Non-pigmented ciliary epithelial cell (primary cell): ENCODE measurements around the gene SAC3D1.
A peak's percentile ranks its signal among the peaks of the same experiment; 100 is the strongest.

Source experiments
- DNase-seq: peaks from one replicate; pipeline ENCODE4 v3.0.0-alpha.2; 2010; ENCODE audit warnings: low read depth

Gene SAC3D1

DNA sequence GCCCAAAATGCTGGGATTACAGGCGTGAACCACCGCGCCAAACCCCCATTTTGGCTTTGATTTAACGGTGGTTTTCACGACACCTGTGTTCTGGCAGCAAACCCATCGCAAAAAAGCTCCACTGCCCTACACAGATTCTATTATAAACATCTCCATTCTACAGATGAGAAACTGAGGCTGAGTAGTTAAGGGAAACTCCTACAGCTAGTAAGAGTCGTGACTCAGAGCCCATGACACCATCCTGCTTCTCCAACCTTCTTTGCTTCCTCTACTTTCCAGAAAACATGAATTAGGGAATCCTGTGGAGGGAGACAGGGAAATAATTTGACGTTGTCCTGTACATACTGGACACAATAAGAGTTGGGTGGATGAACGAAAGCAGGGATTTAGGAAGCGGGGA is 14.2 kb upstream of the SAC3D1 start:
- DNase-seq = no peak

DNA sequence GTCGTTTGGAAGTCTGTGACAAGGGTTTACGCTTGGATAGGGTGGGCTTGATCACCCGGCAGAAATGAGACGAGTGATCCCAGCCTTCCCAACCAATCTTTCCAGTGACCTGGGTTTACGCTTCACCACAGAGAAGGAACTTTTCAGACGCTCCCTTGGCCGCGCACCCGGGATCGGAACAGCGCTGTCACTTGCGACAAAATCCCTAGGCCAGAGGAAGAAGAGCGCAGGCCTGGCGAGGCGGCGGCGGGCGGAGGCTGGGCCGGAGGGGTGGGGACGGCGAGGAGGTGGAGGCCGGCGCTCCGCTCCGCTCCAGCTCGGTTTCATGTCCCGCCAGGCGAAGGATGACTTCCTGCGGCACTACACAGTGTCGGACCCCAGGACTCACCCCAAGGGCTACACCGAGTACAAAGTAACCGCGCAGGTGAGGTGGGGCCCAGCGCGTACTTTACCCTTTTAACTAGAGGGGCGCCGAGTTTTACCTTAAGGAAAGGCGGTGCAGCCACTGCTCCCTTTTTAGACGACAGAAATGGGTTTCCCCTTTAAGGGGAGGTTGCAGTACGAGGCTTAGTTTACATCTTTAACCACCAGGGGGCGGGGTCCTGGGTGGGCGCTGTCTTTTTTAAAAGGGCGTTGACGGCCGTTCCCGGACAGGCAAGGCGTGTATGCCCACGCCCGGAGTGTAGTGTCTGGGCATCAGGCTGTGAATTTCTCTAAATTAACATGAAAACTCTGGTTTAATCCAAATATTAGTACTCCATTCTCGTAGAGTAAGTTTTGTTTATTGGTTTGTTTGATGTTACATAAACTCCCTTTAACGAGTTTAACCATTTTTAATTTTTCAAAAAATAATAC is 13.6 kb upstream of the SAC3D1 start, which contains the start of gene SNX15:
Gene SNX15, plus strand, starts transcription at position 227 of the 855 bp plus-strand sequence. Its CDS starts 99 bp downstream, at position 326.
- DNase-seq = peak; percentile 76

DNA sequence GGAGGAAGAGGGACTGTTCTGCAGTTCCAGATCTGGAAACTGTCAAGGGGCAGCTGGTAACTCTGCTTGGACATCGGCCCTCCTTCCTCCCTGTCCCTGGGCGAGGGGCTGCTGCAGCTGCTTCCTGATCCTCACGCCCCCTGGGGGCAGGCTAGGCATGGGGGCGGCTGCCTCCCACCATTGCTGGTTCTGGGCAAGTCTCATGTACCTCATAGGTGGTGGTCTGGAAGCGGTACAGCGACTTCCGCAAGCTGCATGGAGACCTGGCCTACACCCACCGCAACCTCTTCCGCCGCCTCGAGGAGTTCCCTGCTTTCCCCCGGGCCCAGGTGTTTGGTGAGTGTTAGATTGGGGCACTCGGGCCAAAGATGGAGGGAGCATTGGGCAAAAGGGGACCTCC is 8.8 kb upstream of the SAC3D1 start:
- no peak for DNase-seq

DNA sequence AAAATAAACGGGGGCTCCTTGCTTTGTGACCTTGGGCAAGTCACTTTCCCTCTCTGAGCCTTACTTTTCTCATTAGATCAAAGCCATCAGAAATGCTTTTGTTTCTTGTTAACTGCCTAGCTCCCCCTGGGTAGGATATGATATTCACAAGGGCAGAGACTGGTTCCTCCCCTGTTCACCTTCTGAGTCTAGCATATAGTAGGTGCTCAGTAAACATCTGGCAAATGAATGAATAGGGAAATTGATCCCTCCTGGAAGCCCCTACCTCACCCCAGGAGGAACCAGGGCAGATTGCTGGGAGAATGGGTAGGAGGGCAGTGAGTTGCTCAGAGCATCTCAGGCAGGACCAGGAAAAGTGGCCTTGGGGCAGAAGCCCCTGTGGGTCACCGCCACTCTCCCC is 6.6 kb upstream of the SAC3D1 start:
- DNase-seq = no peak

DNA sequence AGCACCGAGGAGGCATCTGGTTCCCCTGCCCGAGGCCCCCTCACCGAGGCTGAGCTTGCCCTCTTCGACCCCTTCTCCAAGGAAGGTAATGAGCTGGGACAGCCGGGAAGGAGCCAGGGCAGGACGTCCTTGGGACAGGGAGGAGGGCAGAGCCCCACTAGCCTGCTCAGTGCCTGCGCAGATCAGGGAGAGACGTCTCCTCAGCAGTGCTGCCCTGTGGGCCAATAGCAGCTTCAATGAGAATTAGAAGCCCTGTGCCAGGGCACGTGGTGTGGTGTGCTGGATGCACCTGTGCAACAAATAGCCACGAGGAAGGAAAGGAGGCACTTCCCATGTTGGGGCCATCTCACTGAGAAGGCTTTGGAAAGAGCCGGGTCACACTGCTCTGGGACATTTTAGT is 5.4 kb upstream of the SAC3D1 start:
- no peak for DNase-seq

DNA sequence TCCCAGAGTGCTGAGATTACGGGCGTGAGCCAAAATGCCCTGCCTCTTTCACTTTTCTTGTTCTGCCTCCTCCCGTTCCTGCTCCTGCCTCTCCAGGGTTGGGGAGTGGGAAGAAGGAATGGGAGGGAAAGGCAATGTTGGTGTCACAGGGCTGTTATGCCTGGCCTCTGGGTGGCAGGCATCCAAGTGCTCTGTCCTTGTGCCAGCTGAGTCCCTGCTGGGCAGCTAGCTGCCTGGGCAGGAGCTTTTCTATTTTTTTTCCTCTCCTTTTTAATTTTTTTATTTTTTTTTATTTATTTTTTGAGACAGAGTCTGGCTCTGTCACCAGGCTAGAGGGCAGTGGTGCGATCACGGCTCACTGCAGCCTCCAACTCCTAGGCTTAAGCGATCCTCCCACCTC is 4.1 kb upstream of the SAC3D1 start:
- DNase-seq = no peak

DNA sequence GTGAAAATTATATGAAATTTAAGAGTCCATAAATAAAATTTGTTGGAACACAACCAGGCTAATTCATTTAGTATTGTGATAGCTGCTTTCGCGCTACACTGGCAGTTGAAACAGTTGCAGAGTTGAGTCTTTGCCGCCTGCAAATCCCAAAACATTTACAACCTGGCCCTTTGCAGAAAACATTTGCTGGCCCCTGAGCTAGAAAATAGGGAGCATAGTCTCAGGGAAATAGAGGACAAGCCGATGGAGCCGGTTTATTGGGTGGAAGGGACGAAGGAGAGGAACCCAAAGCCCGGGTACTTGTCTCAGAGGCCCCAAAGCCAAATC is 527 bp upstream of the SAC3D1 start:
- no peak for DNase-seq

DNA sequence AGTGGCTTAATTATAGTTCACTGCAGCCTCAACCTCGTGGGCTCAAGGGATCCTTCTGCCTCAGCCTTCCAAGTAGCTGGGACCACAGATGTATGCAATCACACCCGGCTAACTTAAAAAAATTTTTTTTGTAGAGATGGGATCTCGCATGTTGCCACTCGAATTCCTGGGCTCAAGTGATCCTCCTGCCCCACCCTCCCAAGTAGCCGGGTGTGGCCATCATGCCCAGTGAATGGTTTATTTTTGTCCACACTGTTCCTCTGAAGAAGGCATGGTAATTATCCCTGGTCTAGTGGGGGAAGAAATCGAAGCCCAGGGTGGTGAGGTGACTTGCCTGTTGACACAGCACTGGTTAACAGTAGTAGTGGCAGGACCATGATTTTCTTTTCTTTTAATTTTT is 1.9 kb downstream of the SAC3D1 start:
- DNase-seq = no peak

DNA sequence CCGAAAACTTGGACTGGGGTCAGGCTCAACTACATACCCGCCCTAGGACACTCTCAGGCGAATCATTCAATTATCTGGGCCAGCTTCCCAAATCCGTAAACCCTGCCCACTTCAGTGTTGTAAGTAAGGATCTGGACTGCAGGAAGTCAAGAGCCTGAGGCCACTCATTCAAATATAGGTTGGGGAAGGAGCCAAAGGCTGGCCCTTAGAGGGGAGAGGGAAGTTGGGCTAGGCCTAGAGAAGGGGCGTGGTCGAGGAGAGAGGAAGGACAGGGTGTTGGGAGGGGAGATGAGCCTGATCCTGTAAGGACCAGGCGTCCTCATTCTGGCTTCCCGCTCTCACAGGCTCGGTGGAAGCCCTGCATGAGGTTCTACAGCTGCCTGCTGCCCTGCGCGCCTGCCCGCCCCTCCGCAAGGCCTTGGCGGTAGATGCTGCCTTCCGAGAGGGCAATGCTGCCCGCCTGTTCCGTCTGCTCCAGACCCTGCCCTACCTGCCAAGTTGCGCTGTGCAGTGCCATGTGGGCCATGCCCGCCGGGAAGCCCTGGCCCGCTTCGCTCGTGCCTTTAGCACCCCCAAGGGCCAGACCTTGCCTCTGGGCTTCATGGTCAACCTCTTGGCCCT is 3.0 kb downstream of the SAC3D1 start:
- no peak for DNase-seq

DNA sequence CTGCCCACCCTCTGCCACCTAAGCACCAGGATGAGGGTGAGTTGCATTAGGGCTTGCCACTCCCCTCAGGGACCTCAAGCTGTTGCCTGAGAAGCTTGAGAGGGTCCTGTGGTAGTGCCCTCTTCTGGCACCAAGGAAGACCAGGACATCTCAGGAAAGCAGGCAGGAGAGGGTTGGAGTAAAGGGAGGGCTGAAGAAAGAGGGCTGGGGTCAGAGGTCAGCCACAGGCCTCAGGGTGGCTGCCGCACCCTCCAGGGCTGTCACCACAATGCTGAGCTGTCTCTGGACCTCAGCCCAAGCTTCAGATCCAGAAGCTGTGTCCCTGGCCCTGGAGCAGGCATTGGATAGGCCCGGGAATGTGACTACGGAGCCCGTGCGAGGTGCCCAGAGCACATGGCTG is 4.1 kb downstream of the SAC3D1 start:
- no peak for DNase-seq

DNA sequence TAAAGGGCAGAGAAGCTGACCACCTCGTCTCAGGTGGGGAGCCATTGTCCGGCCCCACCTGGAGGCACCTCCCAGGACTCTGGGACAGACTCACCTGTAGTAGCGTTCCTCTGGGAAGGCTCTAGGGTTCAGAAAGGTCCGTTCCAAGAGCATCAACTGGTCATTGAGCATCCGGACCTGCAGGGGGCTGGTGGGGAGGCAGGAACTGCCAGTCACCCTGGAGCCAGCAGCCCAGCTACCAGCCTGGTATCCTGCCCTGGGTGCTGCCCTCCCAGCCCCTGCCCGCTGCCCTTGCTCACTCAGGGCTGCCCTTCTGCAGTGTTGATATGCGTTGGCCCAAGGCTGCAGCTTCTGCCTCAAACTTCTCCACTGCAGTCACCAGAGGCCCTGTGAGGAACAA is 4.7 kb downstream of the SAC3D1 start:
- DNase-seq = no peak

DNA sequence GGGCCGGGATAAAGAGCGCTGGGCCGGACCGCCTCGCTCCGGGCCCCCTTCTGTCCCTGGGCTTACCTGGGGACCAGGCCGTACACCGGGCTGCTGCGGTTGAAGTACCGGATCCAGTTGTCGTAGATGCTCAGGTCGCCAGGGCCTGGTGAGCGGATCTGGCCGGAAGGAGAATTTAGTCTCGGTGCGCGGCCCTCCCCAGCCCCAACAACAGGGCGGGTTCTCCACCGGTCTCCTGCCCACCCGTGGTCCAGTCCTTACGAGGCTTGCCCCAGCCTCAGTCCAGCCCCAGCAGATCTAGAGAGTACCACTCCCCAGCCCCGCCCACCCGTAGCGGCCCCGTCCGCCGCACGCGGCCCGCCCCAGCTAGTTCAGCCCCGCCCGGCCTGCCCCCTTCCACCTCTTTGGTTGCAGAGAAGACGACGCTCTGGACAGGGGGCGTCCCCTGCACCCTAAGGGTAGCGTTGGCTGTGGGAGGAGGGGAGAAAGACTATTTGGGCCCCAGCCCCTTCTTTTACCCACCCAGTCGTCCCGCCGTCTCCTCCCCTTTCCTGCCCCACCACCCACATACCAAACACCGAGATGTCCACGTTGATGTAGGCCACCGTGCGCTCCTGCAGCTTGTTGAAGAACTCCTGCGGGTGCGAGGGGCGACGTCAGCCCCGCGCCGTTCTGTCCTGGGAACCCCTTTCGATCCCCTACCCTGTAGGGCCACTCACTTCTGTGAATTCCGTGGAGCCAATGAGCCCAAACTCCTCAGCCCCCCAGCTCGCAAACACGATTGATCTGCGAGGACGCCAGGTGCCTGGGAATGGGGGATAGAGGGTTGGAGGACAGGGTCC is 6.8 kb downstream of the SAC3D1 start:
- DNase-seq = no peak

DNA sequence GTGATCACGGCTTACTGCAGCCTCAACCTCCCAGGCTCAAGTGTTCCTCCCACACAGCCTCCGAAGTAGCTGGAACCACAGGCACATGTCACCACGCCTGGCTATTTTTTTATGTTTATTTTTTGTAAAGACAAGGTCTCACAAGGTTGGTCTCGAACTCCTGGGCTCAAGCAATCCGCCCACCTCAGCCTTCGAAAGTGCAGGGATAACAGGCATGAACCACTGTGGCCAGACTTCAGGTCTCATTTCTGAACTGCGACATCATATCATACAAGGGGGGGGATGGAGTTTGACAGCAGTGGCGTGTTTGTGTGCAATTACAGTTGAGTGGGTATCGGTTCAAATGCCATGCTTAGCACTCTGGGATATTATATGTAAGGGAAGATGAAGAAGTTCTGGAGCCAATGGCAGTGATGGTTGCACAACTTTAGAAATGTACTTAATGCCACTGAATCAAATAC is 10.4 kb downstream of the SAC3D1 start:
- no peak for DNase-seq

DNA sequence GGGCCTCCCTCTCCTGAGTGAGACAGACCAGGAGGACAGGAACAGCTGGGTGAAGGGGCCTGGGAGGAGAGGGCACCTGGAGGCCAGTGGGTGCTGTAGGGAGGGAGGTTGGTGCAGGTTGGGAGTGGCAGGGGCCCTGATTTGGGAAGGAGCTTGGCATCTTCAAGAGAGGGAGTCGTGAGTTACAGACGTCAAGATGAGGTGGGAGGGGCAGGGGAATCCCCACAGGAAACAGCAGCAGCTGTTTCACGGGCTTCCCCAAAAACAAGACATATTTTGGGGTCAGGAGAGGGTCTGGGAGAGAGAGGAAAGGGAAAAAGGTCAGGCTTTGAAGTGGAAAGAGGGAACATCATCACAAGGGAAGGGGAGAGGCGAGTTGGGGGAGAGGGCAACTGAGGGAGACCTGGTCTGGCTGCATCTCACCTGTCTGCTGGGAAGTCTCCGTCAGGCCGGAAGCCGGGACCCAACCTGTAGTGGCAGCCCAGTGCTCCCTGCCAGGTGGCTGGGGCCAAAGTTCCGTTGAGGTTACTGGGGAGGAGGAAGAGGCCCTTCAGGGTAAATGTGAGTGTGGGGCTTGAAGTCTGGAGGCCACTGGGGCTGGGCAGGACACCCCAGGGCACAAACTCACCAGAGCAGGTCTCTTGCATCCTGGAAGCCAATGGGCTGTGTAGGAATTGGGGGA is 13.0 kb downstream of the SAC3D1 start:
- no peak for DNase-seq

DNA sequence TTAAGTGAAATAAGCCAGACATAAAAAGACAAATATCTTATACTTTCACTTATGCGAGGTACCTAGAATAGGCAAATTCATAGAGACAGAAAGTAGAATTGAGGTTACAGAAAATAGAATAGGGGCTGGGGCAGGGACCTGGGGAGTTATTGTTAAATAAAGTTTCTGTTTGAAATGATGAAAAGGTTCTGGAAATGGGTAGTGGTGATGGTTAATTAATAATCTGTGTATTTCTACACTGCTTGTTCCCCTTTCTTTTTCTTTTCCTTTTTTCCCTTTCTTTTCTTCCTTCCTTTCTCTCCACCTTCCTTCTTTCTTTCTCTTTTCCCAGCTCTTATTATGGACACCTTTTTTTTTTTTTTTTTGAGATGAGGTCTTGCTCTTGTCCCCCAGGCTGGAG is 14.5 kb downstream of the SAC3D1 start:
- DNase-seq = no peak

DNA sequence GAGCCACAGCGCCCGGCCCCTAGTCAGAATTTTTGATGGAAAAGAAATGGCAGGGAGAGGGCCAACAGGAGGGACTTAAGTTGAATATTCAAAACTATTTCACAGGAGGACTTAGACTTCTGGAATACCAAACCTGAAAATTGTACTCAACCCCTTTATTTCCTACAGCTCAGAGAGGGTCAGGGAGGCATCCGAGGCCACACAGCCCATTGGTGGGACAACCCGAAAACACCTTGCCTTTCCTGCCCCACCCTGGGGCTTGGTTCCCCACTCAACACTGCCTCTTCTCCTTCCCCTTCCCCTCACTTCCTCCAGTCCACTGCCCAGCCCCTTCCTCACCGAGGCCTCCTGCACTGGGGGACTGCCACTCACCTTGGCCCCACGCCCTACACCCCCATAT is 16.0 kb downstream of the SAC3D1 start:
- no peak for DNase-seq

DNA sequence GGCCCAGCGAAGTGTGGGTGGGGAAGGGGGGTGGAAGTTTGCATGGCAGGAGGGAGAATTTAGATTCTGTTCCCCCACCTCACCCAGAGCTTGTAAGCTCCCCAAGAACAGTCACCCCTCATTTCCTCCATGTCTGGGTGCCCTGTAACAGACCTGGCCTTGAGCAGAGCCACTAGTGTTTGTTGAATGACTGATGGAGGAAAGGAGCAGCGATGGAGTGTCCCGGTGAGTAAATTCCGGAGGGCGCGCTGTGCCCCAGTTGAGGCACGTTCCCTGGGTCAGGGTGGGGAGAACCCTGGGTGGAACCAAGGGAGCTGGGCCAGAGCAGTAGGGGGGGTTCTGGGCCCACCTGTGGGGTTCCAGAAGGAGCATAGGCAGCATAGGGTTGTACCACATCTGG is 16.5 kb downstream of the SAC3D1 start:
- no peak for DNase-seq

DNA sequence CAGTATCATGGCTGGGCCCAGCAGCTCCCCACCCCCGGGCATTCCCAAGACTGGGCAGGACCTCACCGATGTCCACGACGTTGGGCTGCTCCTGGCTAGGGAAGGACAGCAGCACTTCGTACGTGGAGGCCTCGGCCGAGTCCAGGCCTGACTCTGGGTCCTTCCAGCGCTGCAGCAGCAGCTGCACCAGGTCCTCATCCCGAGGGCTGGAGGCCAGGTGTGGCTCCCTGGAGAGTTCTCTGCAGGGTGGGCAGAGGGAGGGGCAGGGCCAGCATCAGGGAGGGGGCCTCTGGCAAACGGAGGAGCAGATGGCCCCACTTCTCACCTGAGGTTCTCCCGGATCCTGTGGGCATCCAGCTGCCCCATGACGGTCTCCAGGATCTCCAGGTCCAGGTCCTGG is 17.0 kb downstream of the SAC3D1 start:
- DNase-seq = no peak

DNA sequence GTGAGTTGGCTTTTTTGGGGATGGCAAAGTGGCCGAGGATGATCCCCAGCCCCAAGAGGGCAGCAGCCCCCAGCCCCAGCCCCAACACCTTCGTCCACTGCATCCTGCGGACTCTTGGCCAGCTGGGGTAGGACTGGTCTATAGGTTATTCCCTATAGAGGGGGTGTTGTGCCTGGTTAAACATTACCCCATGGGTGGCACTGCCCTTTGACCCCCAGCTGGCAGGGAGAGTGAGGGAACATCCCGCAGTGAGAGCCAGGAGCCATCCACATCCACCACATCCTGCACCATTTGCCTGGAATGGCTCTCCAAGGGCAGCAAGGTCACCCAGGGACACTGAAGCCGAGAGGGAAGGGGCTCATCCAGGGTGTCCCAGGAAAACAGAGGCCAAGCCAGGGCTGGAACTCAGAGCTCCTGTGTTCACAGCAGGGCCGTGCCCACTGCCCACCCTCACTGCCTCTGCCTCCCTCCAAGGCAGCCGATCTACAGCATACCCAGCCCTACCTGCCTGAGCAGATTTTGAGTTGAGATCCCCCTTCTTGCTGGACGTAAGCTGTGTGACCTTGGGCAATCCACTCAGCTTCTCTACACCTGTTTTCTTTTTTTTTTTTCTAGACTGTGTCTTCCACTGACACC is 17.5 kb downstream of the SAC3D1 start, which contains the start of gene NAALADL1:
Gene NAALADL1, minus strand, starts transcription at position 135 of the 636 bp plus-strand sequence. Its CDS starts 32 bp downstream, at position 103.
- DNase-seq = no peak

DNA sequence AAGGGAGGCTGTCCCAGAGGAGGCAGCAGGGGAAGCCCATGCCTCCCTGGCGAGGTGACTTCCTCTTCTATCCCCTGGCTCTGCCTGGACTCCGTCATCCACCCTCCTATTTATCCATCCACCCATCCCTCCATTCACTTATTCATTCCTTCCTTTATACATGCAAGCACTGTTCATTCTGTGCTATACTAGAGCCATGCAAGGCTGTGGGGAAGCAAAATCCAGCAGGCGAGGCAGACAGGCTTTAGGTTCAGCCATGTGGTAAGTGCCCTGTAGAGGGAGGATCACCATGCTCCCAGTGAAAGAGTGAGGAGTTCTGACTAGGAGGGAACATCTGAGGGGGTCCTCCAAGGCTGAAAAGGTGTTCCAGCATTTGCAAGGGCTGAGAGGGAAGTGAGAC is 18.5 kb downstream of the SAC3D1 start:
- DNase-seq = no peak

DNA sequence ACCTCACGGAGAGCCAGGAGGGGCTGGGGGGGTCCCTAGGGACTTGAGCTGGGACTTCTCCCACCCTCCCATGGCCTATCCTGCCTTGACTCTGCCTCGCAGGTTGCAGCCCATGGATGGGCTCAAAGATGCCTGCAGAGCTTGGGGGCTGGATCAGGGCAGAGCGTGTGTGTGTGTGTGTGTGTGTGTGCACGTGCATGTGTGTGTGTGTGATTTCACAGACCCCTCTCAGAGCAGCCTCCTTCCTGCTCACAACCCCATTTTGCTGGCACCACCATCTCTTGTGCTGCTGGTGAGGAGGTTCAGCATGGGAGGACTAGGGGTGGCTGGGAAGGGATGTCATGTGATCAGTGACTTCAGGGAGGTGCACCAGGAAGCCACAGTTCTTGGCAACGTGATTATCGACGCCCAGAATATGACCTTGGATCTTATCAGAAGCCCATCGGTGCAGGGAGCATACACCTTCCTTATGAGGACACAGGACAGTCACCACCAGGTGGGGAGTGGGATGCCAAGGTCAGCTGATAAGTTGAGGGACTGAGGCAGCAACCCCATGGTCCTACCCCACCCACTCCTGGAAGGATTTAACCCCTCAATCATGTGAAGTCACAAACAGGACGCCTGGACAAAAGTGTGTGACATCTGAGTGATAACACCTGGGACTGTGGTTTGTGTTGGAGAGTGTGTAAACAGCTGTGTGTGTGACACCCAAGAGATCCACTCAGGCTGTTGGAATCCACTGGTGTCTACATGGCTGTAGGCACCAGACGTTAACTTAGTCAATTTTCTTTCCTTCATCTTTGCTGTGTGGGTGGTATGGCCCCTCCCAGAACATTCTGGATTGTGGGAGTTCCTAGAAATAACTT is 19.2 kb downstream of the SAC3D1 start:
- DNase-seq = no peak
